Spleen (tissue), 3 donors: ENCODE results near the gene ATP2C2.

Experiments used
- POLR2A ChIP-seq, 3 donors: fragments of 450-650 bp; IDR thresholded peaks; one replicate each; pipeline ENCODE4 v1.5.1; 2017; ENCODE audit warnings: antibody characterized with exemption in 3 of 3, mild to moderate bottlenecking in 1 of 3
- POLR2AphosphoS5 ChIP-seq, 3 donors: sonication (generic); formaldehyde crosslinking; IDR thresholded peaks; one replicate each; pipeline ENCODE4 v1.5.1; 2017; ENCODE audit warnings: antibody characterized with exemption in 3 of 3

DNA sequence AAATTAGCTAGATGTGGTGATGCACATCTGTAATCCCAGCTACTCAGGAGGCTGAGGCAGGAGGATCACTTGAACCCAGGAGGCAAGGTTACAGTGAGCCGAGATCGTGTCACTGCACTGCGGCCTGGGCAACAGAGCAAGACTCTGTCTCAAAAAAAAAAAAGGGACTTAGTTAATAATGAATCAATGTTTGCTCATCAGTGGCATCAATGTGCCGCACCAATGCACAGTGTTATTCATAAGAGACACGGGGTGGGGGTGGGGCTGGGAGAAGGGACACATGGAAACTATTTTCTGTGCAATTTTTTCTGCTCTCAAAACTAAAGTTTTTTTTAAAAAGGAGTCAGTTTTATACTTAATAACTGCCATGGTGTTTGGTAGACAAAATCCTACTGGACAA, 6.8 kb upstream of the ATP2C2 start:
- TF ChIP-seq POLR2AphosphoS5 (IDR thresholded peaks at IDR 0.05): no peak
- no peak for TF ChIP-seq POLR2A (IDR thresholded peaks at IDR 0.05)
